GM10266 (cell line): Measurements from ENCODE around the gene ADIPOR2.

Source experiments
- DNase-seq: peaks from one replicate; pipeline ENCODE4 v3.0.0; 2012; ENCODE audit errors: extremely low spot score
- TF ChIP-seq, protein P1 (sequence below): IDR thresholded peaks from 2 replicates; pipeline ENCODE4 v1.5.1; 2012; ENCODE audit warnings: mild to moderate bottlenecking, low read depth; ENCODE audit not compliant: control insufficient read depth, insufficient read depth; ENCODE audit errors: missing control alignments

ADIPOR2 gene

DNA sequence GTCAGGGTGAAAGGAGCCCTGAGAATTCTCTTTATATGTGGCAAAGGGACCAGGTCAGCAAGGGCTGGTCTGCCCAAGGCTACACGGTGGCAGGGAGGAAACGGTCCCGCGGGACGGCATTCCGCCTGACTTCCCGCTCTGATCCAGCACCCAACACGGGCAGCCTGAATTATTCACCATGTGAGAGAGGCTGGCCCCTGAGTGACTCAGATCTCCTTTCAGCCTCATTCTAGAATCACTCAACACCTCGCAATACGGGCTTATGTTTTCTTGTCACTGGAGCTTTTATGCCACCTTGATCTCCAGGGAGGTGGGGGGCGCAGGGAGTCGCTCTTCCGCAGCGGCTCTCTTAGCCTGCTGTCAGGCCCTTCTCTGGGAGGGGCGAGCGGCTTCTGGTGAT, 138.0 kb downstream of the ADIPOR2 start:
- DNase-seq: no peak
- TF ChIP-seq, protein P1, sequence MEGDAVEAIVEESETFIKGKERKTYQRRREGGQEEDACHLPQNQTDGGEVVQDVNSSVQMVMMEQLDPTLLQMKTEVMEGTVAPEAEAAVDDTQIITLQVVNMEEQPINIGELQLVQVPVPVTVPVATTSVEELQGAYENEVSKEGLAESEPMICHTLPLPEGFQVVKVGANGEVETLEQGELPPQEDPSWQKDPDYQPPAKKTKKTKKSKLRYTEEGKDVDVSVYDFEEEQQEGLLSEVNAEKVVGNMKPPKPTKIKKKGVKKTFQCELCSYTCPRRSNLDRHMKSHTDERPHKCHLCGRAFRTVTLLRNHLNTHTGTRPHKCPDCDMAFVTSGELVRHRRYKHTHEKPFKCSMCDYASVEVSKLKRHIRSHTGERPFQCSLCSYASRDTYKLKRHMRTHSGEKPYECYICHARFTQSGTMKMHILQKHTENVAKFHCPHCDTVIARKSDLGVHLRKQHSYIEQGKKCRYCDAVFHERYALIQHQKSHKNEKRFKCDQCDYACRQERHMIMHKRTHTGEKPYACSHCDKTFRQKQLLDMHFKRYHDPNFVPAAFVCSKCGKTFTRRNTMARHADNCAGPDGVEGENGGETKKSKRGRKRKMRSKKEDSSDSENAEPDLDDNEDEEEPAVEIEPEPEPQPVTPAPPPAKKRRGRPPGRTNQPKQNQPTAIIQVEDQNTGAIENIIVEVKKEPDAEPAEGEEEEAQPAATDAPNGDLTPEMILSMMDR: no peak

DNA sequence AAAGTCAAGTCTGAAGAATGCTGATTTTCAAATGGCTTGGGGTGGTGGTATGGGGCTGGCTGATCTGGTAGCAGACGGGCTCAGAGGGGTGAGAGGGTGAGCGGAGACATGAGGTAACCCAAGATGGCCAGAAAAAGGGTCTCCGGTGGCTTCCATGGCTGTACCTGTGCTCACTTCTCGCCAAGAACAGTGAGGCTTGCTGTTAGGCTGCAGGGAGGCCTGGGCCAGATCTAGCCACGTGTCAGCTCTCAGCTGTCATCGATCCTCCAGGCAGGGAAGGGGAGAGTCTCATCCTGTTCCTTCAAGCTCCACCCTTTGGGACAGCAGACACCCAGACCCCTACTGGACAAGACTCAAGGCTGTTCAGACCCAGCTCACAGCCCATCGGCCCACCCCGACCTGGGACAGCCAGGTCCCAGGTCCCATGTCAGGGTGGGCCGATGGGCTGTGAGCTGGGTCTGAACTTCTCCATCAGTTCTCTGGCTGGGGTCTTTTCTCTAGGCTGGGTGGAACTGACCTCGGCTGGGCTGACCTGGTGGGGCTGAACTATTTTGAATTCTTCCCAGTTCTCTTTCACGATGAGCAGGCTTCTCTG, 138.5 kb downstream of the ADIPOR2 start:
- TF ChIP-seq, protein P1: no peak
- no peak for DNase-seq

- TF ChIP-seq, protein P1: no peak
- no peak for DNase-seq
Measured at GRCh38 chr12:1830401-1830845, 139.6 kb downstream of the ADIPOR2 start.

- DNase-seq: peak; percentile 67
- TF ChIP-seq, protein P1: no peak
Measured at GRCh38 chr12:1830981-1831963, 140.4 kb downstream of the ADIPOR2 start.

DNA sequence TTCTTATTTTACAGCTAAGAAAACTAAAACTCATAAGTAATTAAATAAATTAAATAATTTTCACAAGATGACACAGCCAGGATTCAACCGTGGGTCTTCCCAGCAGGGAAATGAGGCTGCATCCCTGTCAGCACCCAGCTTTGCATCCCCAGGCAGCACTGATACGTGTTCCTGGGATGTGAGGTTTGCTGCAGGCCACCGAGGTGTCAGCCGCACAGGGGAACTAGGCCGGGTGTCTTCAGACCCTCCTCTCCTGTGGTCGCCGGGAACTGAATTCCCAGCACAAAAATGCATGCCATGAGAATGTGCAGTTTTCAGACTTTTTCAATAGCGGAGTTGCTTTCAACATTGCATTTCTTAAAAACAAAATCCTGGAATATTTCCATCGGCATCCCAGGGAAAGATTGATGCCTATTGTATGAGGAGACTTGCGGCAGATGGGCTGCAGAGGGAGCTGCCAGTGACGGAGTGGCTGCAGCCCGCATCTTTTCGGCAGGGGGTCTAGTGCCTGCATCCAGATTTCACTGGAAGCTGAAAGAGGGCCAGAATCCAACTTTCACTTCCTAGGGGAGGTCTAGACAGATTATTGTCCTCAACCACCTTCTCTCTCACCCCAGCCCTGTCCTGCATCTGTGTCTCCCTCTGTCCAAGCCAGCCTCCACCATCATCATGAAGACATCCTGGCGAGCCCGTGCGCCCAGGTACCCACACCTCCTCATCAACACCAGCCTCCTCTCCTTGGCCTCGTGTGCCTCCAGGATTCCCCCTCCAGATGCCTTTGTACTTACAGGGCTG, 142.1 kb downstream of the ADIPOR2 start:
- DNase-seq: no peak
- TF ChIP-seq, protein P1: no peak

- TF ChIP-seq, protein P1: no peak
- no peak for DNase-seq
Measured at GRCh38 chr12:1833596-1834028, 142.7 kb downstream of the ADIPOR2 start.
